Lower lobe of right lung (tissue), 2 donors: ENCODE measurements around the gene RNASEH1. TPM values are rescaled to one million over a fixed set of nuclear protein-coding genes. Genes with fewer than 3 reads are reported as not detected.

Experiments
- ATAC-seq, 2 donors: fragments of 200-7000 bp; cut with Tn5 transposase; one replicate each; pipeline ENCODE4 v1.9.1; 2020 to 2022; ENCODE audit warnings: mild to moderate bottlenecking in 2 of 2, moderate library complexity in 2 of 2
- DNase-seq: peaks from one replicate; pipeline ENCODE4 v3.0.0-alpha.2; 2020
- H3K27ac ChIP-seq: fragments of 200-600 bp; one replicate; pipeline ENCODE4 v1.8.0; 2022
- H3K27me3 ChIP-seq: fragments of 200-600 bp; one replicate; pipeline ENCODE4 v1.8.0; 2022; ENCODE audit warnings: low read depth
- H3K36me3 ChIP-seq: fragments of 200-600 bp; one replicate; pipeline ENCODE4 v1.8.0; 2022; ENCODE audit warnings: mild to moderate bottlenecking
- H3K4me1 ChIP-seq: fragments of 200-600 bp; one replicate; pipeline ENCODE4 v1.8.0; 2022
- H3K4me3 ChIP-seq: fragments of 200-600 bp; one replicate; pipeline ENCODE4 v1.8.0; 2022; ENCODE audit warnings: mild to moderate bottlenecking
- H3K9me3 ChIP-seq: fragments of 200-600 bp; one replicate; pipeline ENCODE4 v1.8.0; 2022
- CTCF ChIP-seq: fragments of 200-600 bp; IDR thresholded peaks from one replicate; pipeline ENCODE4 v1.8.0; 2022; ENCODE audit warnings: antibody characterized with exemption, mild to moderate bottlenecking
- intact Hi-C: fragments of 100-400 bp; cut with DNase I; formaldehyde crosslinking; loops from one replicate; pipeline ENCODE4 v1.11.0; 2022
- long read RNA-seq: library from polyadenylated mRNA; unstranded; transcript quantifications from one replicate; pipeline ENCODE4 v2.0.0, GENCODE V29; 2021
- total RNA-seq: library from RNA; stranded (reverse); fragmentation: NEBNext Ultra II Directional; extraction: Animal tissue kit (Norgen Biotek cat#: 25700); gene quantifications from one replicate; pipeline ENCODE4 v1.2.1, GENCODE V29; 2021
- donor health status: DM: no; HTN: yes; CAD: no; lungs with severe emphysema.

The RNASEH1 gene, protein sequence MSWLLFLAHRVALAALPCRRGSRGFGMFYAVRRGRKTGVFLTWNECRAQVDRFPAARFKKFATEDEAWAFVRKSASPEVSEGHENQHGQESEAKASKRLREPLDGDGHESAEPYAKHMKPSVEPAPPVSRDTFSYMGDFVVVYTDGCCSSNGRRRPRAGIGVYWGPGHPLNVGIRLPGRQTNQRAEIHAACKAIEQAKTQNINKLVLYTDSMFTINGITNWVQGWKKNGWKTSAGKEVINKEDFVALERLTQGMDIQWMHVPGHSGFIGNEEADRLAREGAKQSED
- total RNA-seq: 17.3 TPM
- long read RNA-seq, transcript RNASEH1-201 (8 exons, 1,887 nt): major isoform, 47 of 60 reads
- long read RNA-seq, partial matches to known transcripts: 3 of 60 reads
- long read RNA-seq, other reads (novel, unspliced or antisense): 9 of 60 reads

GRCh38 chr2:3558205-3559014 is at the start of gene RNASEH1:
RNASEH1 (minus strand) TSS chr2:3558333; CDS start chr2:3558260, 73 bp downstream.
- ATAC-seq (peak; percentile 99 to 100), DNase-seq (peak; percentile 98)
- Histone ChIP-seq H3K4me3 (peak within 1 kb of the TSS; percentile 97), H3K27ac (peak within 1 kb of the TSS; percentile 95), H3K27me3 (no peaks in the 10 kb centered on the region), H3K36me3 (peaks cover 33% of the 10 kb centered on the region), H3K4me1 (peaks cover 20% of the 10 kb centered on the region), H3K9me3 (no peaks in the 10 kb centered on the region)
- intact Hi-C loops: no loop called here
- no peak for TF ChIP-seq CTCF

- no peaks in the 10 kb centered on the region for H3K9me3 ChIP-seq
- H3K36me3 ChIP-seq: no peaks in the 10 kb centered on the region
- intact Hi-C loops: no loop called here
- no peaks in the 10 kb centered on the region for H3K4me1 ChIP-seq
- no peak for DNase-seq
- no peak overlapping the region for H3K27ac ChIP-seq
- no peaks in the 10 kb centered on the region for H3K27me3 ChIP-seq
- H3K4me3 ChIP-seq: no peak overlapping the region
- no peak for ATAC-seq
- no peak for TF ChIP-seq CTCF
Observed at GRCh38 chr2:3606370-3607201, 48.5 kb upstream of the RNASEH1 start.

DNA sequence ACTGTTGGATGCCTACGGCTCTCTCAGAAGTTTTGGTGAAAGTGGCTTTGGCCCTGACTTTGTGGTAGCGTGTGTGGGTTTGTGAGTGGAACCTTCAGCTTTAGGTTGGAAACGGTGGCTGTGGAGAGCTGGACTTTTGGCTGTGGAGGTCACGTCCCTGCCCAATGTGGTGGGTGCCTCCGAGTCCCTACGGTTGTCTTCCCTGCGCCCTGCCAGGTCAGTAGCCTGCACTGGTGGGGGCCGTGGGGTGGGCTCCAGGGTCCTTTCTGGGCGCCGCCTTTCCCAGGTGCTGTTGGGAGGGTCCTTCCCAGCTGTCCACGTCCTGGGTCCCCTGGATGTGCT is 47.9 kb upstream of the RNASEH1 start:
- Histone ChIP-seq H3K27me3 (no peaks in the 10 kb centered on the region), H3K4me1 (no peaks in the 10 kb centered on the region), H3K27ac (no peak overlapping the region), H3K4me3 (no peak overlapping the region), H3K36me3 (no peaks in the 10 kb centered on the region), H3K9me3 (no peaks in the 10 kb centered on the region)
- intact Hi-C loops: no loop called here
- no peak for ATAC-seq
- no peak for DNase-seq
- no peak for TF ChIP-seq CTCF

- no peak overlapping the region for H3K27ac ChIP-seq
- no peak overlapping the region for H3K4me3 ChIP-seq
- no peak for ATAC-seq
- no peaks in the 10 kb centered on the region for H3K9me3 ChIP-seq
- TF ChIP-seq CTCF: no peak
- DNase-seq: no peak
- H3K4me1 ChIP-seq: no peaks in the 10 kb centered on the region
- intact Hi-C loops: no loop called here
- no peaks in the 10 kb centered on the region for H3K27me3 ChIP-seq
- no peaks in the 10 kb centered on the region for H3K36me3 ChIP-seq
Observed at GRCh38 chr2:3604991-3605961, 47.1 kb upstream of the RNASEH1 start.
